ENCODE measurements around the gene PI4K2A.
"Not testable (repeated sequence)": the region's sequence is repeated elsewhere in the genome, so short reads cannot be mapped to it uniquely, and the experiment has no call there.

PI4K2A gene

GRCh38 chr10:97631098-97631497 lies 9.4 kb upstream of the PI4K2A start:
- DNase-seq (ENCODE audit: low read depth in 2 of 2, low spot score in 1 of 2) = no peak

- peak; percentile 68 to 78 for DNase-seq (ENCODE audit: low read depth in 2 of 2, low spot score in 1 of 2)
Observed at GRCh38 chr10:97632949-97633884, 7.3 kb upstream of the PI4K2A start, which contains the start of gene MORN4. MORN4 (minus strand) TSS chr10:97633500; CDS start chr10:97619653, 13,847 bp downstream.

- DNase-seq (ENCODE audit: low read depth in 2 of 2, low spot score in 1 of 2) = no peak
Observed at GRCh38 chr10:97633921-97634320, 6.5 kb upstream of the PI4K2A start.

- DNase-seq (ENCODE audit: low read depth in 2 of 2, low spot score in 1 of 2) = no peak
Observed at GRCh38 chr10:97635577-97635976, 4.9 kb upstream of the PI4K2A start.

GRCh38 chr10:97639090-97639489 lies 1.4 kb upstream of the PI4K2A start:
- not testable (repeated sequence) for DNase-seq (ENCODE audit: low read depth in 2 of 2, low spot score in 1 of 2)

- DNase-seq (ENCODE audit: low read depth in 2 of 2, low spot score in 1 of 2) = no peak
Observed at GRCh38 chr10:97640868-97641811, 669 bp downstream of the PI4K2A start.

- DNase-seq (ENCODE audit: low read depth in 2 of 2, low spot score in 1 of 2) = not testable (repeated sequence)
Observed at GRCh38 chr10:97642471-97643159, 2.1 kb downstream of the PI4K2A start.

GRCh38 chr10:97643441-97643985 lies 3.0 kb downstream of the PI4K2A start:
- no peak for DNase-seq (ENCODE audit: low read depth in 2 of 2, low spot score in 1 of 2)

GRCh38 chr10:97644936-97645335 lies 4.5 kb downstream of the PI4K2A start:
- DNase-seq (ENCODE audit: low read depth in 2 of 2, low spot score in 1 of 2) = no peak

GRCh38 chr10:97647556-97647955 lies 7.1 kb downstream of the PI4K2A start:
- no peak for DNase-seq (ENCODE audit: low read depth in 2 of 2, low spot score in 1 of 2)

- DNase-seq (ENCODE audit: low read depth in 2 of 2, low spot score in 1 of 2) = peak in 1 of 2 donors; percentile 11
Observed at GRCh38 chr10:97648562-97649404, 8.3 kb downstream of the PI4K2A start.

GRCh38 chr10:97649405-97649750 lies 8.9 kb downstream of the PI4K2A start:
- DNase-seq (ENCODE audit: low read depth in 2 of 2, low spot score in 1 of 2) = not testable (repeated sequence)

GRCh38 chr10:97650726-97651125 lies 10.3 kb downstream of the PI4K2A start:
- DNase-seq (ENCODE audit: low read depth in 2 of 2, low spot score in 1 of 2) = no peak

- no peak for DNase-seq (ENCODE audit: low read depth in 2 of 2, low spot score in 1 of 2)
Observed at GRCh38 chr10:97651773-97652172, 11.3 kb downstream of the PI4K2A start.

GRCh38 chr10:97656777-97657176 lies 16.3 kb downstream of the PI4K2A start:
- no peak for DNase-seq (ENCODE audit: low read depth in 2 of 2, low spot score in 1 of 2)

GRCh38 chr10:97659589-97659988 lies 19.1 kb downstream of the PI4K2A start:
- no peak for DNase-seq (ENCODE audit: low read depth in 2 of 2, low spot score in 1 of 2)

GRCh38 chr10:97664282-97664850 lies 23.9 kb downstream of the PI4K2A start:
- DNase-seq (ENCODE audit: low read depth in 2 of 2, low spot score in 1 of 2) = no peak

- no peak for DNase-seq (ENCODE audit: low read depth in 2 of 2, low spot score in 1 of 2)
Observed at GRCh38 chr10:97666992-97667391, 26.5 kb downstream of the PI4K2A start.

- DNase-seq (ENCODE audit: low read depth in 2 of 2, low spot score in 1 of 2) = no peak
Observed at GRCh38 chr10:97667463-97667862, 27.0 kb downstream of the PI4K2A start.

GRCh38 chr10:97669571-97669970 lies 29.1 kb downstream of the PI4K2A start:
- DNase-seq (ENCODE audit: low read depth in 2 of 2, low spot score in 1 of 2) = no peak

Data from stimulated activated CD8-positive, alpha-beta memory T cell treated with anti-CD3 and anti-CD28 coated beads, Interleukin-4, amount 100 ng/mL, for 4 hours (primary cell).